Esophagus squamous epithelium (tissue), 5 donors: Measurements from ENCODE around the gene ASH1L. TPM values are rescaled to one million over a fixed set of nuclear protein-coding genes. Genes with fewer than 3 reads are reported as not detected.
"Not testable (repeated sequence)": the region's sequence is repeated elsewhere in the genome, so short reads cannot be mapped to it uniquely, and the experiment has no call there.

Source experiments
- DNase-seq: peaks from one replicate; lab custom pipeline; 2025; lab: John Stamatoyannopoulos, UW
- H3K27ac ChIP-seq, 4 donors: fragments of 200-600 bp; sonication (generic); one replicate each; pipeline ENCODE4 v1.5.1; 2016 to 2019; ENCODE audit warnings: mild to moderate bottlenecking in 1 of 4
- H3K27me3 ChIP-seq, 4 donors: fragments of 200-600 bp; sonication (generic); 1 replicate in 3 of 4; 2 replicates in 1 of 4; pipeline versions ENCODE4 v1.5.1 to v1.6.0; 2017 to 2021; ENCODE audit warnings: antibody characterized with exemption in 1 of 4
- H3K36me3 ChIP-seq, 3 donors: fragments of 200-600 bp; sonication (generic); one replicate each; pipeline ENCODE4 v1.5.1; 2016 to 2019
- H3K4me1 ChIP-seq, 3 donors: fragments of 200-600 bp; sonication (generic); one replicate each; pipeline ENCODE4 v1.5.1; 2017 to 2019
- H3K4me3 ChIP-seq, 4 donors: fragments of 200-600 bp; sonication (generic); 1 replicate in 3 of 4; 2 replicates in 1 of 4; pipeline ENCODE4 v1.5.1; 2016 to 2019; ENCODE audit warnings: mild to moderate bottlenecking in 2 of 4, moderate library complexity in 1 of 4
- H3K9me3 ChIP-seq, 3 donors: fragments of 200-600 bp; sonication (generic); one replicate each; pipeline ENCODE4 v1.5.1; 2016 to 2019
- POLR2A ChIP-seq, 4 donors: fragments of 450-650 bp; IDR thresholded peaks; one replicate each; pipeline ENCODE4 v1.6.1; 2017; ENCODE audit warnings: antibody characterized with exemption in 4 of 4, mild to moderate bottlenecking in 4 of 4, moderate library complexity in 3 of 4
- WGBS, 2 donors: methylation state at CpG; one replicate each; pipeline ENCODE4 v1.1.5; 2018; 5-methylcytosine and 5-hydroxymethylcytosine counted together
- intact Hi-C: fragments of 100-400 bp; cut with DNase I; formaldehyde crosslinking; loops from one replicate; pipeline ENCODE4 v1.15.0; 2022
- total RNA-seq, 4 donors: library from RNA; depleted of rRNA; stranded (reverse); fragments of >200 nt; gene quantifications; one replicate each; pipeline ENCODE4 v1.1.0, GENCODE V29; 2016
- TF ChIP-seq, protein P1 (sequence below), 6 experiments: fragments of 450-650 bp in 4 of 6; fragments of 200-600 bp in 2 of 6; sonication (generic) in 2 of 6; IDR thresholded peaks; one replicate each; pipeline ENCODE4 v1.5.1; 2016 to 2019; ENCODE audit warnings: antibody characterized with exemption in 6 of 6, mild to moderate bottlenecking in 4 of 6, moderate library complexity in 4 of 6
- donor health status: DM: yes; HTN: yes; CAD: no.

Gene ASH1L
- total RNA-seq, 4 donors from 2014 or later = 27.6 to 57.4 (median 31.2) TPM

- DNase-seq = no peak
- H3K4me3 ChIP-seq = no peak overlapping the region
- H3K9me3 ChIP-seq = no peaks in the 10 kb centered on the region
- TF ChIP-seq, protein P1, sequence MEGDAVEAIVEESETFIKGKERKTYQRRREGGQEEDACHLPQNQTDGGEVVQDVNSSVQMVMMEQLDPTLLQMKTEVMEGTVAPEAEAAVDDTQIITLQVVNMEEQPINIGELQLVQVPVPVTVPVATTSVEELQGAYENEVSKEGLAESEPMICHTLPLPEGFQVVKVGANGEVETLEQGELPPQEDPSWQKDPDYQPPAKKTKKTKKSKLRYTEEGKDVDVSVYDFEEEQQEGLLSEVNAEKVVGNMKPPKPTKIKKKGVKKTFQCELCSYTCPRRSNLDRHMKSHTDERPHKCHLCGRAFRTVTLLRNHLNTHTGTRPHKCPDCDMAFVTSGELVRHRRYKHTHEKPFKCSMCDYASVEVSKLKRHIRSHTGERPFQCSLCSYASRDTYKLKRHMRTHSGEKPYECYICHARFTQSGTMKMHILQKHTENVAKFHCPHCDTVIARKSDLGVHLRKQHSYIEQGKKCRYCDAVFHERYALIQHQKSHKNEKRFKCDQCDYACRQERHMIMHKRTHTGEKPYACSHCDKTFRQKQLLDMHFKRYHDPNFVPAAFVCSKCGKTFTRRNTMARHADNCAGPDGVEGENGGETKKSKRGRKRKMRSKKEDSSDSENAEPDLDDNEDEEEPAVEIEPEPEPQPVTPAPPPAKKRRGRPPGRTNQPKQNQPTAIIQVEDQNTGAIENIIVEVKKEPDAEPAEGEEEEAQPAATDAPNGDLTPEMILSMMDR (IDR thresholded peaks at IDR 0.05) = no peak
- no peak for TF ChIP-seq POLR2A (IDR thresholded peaks at IDR 0.05)
- intact Hi-C loops = no loop called here
- H3K27me3 ChIP-seq = no peaks in the 10 kb centered on the region
- H3K4me1 ChIP-seq = peaks cover 5 to 25% (median 8%) of the 10 kb centered on the region in 3 donors
- WGBS, 2 donors = 35 to 36% methylated on average over 5 of the region's 5 CpGs
- H3K27ac ChIP-seq = peak overlapping the region in 2 of 4 donors; percentile 23 to 62
- H3K36me3 ChIP-seq = peaks cover 0 to 67% (median 0%) of the 10 kb centered on the region in 3 donors
Measured at GRCh38 chr1:155392898-155393411, 169.6 kb downstream of the ASH1L start.

DNA sequence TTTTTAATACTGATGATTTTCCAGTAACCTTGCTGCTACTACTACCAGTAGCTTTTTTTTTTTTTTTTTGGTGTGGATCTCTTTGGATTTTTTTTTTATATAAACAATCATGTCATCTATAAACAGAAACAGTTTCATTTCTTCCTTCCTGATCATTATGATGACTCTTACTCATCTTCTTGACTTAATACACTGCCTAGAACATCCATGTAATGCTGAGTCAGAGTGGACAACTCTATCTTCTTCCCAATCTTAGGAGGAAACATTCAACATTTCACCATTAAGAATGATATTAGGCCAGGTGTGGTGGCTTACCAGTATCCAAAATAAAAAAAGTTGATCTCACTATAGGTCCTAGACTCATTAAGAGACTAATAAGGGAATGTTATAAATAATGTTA, 172.8 kb downstream of the ASH1L start:
- Histone ChIP-seq H3K27me3 (no peaks in the 10 kb centered on the region), H3K4me3 (no peak overlapping the region), H3K4me1 (peaks cover 5 to 12% (median 8%) of the 10 kb centered on the region in 3 donors), H3K36me3 (peaks cover 0 to 87% (median 0%) of the 10 kb centered on the region in 3 donors), H3K9me3 (no peaks in the 10 kb centered on the region), H3K27ac (no peak overlapping the region)
- intact Hi-C loops = no loop called here
- no peak for DNase-seq
- TF ChIP-seq, protein P1 (IDR thresholded peaks at IDR 0.05) = no peak
- TF ChIP-seq POLR2A (IDR thresholded peaks at IDR 0.05) = no peak

DNA sequence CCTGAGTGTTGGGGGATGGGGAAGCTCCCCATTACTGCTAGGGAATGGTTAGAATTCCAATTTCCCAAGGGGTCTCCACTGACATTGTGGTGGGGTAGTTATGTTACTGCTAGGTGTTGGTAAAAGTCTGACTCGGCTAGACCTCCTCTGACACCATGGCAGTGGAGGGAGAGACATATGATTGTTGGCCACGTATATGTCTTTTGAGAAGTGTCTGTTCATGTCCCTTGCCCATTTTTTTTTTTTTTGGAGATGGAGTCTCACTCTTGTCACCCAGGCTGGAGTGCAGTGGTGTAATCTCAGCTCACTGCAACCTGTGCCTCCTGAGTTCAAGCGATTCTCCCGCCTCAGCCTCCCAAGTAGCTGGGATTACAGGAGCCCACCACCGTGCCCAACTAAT, 176.8 kb downstream of the ASH1L start:
- H3K9me3 ChIP-seq, H3K4me1 ChIP-seq, H3K27me3 ChIP-seq, intact Hi-C loops, DNase-seq, H3K27ac ChIP-seq, H3K4me3 ChIP-seq: not testable (repeated sequence)
- WGBS, 2 donors = 95 to 96% methylated on average over 5 of the region's 5 CpGs
- peaks cover 3 to 85% (median 6%) of the 10 kb centered on the region in 3 donors for H3K36me3 ChIP-seq

DNA sequence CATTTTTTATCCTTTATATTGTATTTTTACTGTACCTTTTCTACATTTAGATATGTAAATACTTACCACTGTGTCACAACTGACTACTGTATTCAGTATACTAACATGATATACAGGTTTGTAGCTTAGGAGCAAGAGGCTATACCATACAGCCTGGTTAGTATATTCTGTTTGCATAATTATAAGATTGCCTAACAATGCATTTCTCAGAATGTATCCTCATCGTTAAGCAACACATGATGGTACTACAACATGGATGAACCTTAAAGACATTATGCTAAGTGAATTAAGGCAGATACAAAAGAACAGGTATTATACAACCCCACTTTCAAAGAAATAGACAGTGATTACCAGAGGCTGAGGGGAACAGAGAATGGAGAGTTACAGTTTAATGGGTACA, 179.2 kb downstream of the ASH1L start:
- intact Hi-C loops = no loop called here
- H3K4me3 ChIP-seq = no peak overlapping the region
- no peak overlapping the region for H3K27ac ChIP-seq
- DNase-seq = no peak
- H3K36me3 ChIP-seq = peaks cover 3 to 81% (median 6%) of the 10 kb centered on the region in 3 donors
- peaks cover 0 to 17% (median 0%) of the 10 kb centered on the region in 3 donors for H3K4me1 ChIP-seq
- 93% methylated on average over 1 of the region's 1 CpG for WGBS, 2 donors
- H3K9me3 ChIP-seq = no peaks in the 10 kb centered on the region
- no peaks in the 10 kb centered on the region for H3K27me3 ChIP-seq
- no peak for TF ChIP-seq POLR2A (IDR thresholded peaks at IDR 0.05)
- TF ChIP-seq, protein P1 (IDR thresholded peaks at IDR 0.05) = no peak

- no peaks in the 10 kb centered on the region for H3K27me3 ChIP-seq
- peak overlapping the region in 3 of 4 donors; percentile 35 to 60 (median 38) for H3K27ac ChIP-seq
- no peak for TF ChIP-seq POLR2A (IDR thresholded peaks at IDR 0.05)
- TF ChIP-seq, protein P1 (IDR thresholded peaks at IDR 0.05) = no peak
- DNase-seq = no peak
- H3K9me3 ChIP-seq = no peaks in the 10 kb centered on the region
- peaks cover 3 to 82% (median 35%) of the 10 kb centered on the region in 3 donors for H3K36me3 ChIP-seq
- H3K4me1 ChIP-seq = peaks cover 0 to 21% (median 0%) of the 10 kb centered on the region in 3 donors
- intact Hi-C loops = no loop called here
- H3K4me3 ChIP-seq = peak overlapping the region in 1 of 4 donors; percentile 25
Measured at GRCh38 chr1:155379631-155380090, 182.9 kb downstream of the ASH1L start.
